HG03060 (cell line): ENCODE data around the gene DIPK1A.

Experiments used
- ATAC-seq: cut with Tn5 transposase; IDR thresholded peaks from one replicate; pipeline ENCODE4 v1.9.1; 2021; ENCODE audit warnings: low read depth, moderate number of reproducible peaks; ENCODE audit not compliant: unreplicated experiment

DIPK1A gene

GRCh38 chr1:92844439-92844838, 116.8 kb downstream of the DIPK1A start:
- no peak for ATAC-seq

GRCh38 chr1:92843429-92844352, 117.6 kb downstream of the DIPK1A start:
- no peak for ATAC-seq

DNA sequence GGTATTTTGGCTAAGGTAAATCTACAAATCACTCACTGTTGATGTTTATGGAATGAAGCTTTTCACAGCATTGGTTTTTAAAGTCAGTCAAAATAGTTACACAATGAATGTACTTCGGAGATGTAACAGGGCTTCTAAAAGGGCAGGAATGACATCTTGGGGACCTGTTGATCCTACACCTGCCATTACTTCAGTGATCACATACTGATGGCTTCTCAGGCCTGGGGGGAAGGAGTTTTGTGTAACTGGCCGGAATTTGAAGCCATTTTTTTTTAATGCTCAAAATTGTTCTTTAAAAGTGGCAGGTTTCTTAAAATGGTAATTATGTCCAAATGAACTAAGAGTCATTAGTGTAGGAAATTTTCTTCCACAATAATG, 118.2 kb downstream of the DIPK1A start:
- no peak for ATAC-seq

GRCh38 chr1:92842082-92843045, 118.9 kb downstream of the DIPK1A start:
- no peak for ATAC-seq

DNA sequence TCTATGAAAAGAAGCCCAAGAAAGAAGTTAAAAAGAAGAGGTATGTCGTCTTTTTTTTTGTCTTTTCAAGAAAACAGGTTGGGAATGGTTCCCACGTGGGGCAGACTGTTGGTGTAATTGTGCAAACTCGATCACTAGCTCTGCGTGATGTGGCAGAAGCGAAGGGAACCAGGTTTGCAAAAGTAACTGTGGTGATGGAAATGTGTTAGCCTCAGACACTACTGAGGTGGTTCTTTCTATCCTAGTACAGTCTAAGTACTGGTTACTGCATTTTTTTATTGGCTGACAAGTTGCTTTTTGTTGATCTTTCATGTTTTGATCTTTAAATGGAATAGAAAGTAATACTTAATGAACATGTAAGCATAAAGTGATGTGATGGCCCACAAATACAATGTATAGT, 120.7 kb downstream of the DIPK1A start:
- no peak for ATAC-seq

DNA sequence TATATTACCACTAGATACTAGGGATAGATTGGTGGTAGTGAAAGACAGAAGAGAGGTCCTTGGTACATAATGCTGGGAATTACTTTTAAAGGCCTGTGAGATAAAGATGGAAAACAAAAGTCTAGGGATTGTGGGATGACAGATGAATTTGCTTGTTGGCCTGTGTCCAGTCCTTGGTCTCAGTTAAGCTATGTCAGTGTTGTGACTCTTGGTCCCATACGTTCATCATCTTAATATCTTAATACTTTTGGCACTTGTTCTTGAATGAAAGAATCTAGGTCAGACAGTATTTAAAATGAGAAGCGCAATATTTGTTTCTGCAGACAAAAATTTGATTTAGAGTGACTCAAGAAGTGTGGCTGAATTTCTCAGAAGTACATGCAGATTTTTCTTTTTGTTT, 121.8 kb downstream of the DIPK1A start:
- no peak for ATAC-seq

DNA sequence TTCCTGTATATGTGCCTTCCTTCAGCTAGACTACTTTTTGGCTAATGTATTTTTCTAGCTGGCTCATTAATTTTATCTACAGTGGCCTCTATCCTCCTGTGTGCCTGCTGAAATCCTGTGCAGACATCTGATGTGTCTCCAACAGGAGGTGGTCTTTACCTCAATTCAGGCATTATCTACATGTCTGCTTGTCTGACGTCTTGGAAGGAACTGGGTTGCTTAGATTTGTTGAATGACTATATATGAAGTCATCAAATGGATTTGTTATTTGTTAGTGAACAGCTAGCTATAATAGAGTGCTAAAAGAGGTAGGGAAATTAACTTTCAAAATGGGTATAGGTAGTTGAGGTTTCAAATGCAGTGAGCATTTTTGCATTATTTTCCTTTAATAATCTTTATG, 122.7 kb downstream of the DIPK1A start:
- ATAC-seq: no peak

- ATAC-seq: no peak
Observed at GRCh38 chr1:92837062-92837461, 124.2 kb downstream of the DIPK1A start.

DNA sequence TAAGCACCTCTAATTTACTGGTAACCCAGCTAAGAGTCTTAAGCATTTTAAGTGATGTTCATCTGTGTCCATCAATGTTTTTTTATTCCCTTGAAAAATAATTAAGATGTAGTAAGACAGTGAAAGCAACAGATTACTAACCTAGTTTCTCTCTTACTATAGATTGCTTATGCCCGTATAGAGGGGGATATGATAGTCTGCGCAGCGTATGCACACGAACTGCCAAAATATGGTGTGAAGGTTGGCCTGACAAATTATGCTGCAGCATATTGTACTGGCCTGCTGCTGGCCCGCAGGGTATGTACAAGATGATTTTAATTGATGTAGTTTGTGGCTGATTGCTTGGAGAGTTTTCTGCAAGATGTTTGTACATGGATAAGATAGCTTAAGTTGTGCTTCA, 126.6 kb downstream of the DIPK1A start:
- no peak for ATAC-seq

- no peak for ATAC-seq
Observed at GRCh38 chr1:92833840-92834239, 127.4 kb downstream of the DIPK1A start.

DNA sequence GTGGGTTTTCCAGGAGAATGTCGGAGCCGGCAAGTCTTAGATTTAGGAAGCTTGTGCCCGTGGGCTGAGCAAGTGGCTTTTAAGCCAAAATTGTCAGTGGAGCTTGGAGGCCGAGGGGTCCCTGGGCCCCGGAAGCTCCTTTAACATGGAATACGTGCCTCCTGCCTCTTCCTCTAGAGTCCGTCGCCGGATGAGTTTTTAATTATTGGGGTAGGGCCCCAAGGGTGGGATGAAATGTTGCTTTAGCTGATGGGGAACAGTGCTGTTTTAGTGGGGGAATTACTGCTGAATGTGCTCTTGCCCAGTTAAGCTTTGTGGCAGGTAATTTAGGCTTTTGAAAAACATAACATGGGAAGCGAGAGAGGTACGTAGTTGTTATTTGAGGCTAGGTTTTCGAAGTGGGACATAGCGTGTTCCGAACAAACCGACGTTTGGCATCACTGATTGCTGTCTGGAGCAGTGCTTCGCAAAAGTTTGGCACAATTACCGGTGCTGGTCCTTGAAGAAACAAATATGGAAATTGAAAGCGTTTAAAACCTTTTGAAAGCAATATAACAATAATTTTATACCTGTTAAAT, 128.6 kb downstream of the DIPK1A start:
- ATAC-seq: no peak

DNA sequence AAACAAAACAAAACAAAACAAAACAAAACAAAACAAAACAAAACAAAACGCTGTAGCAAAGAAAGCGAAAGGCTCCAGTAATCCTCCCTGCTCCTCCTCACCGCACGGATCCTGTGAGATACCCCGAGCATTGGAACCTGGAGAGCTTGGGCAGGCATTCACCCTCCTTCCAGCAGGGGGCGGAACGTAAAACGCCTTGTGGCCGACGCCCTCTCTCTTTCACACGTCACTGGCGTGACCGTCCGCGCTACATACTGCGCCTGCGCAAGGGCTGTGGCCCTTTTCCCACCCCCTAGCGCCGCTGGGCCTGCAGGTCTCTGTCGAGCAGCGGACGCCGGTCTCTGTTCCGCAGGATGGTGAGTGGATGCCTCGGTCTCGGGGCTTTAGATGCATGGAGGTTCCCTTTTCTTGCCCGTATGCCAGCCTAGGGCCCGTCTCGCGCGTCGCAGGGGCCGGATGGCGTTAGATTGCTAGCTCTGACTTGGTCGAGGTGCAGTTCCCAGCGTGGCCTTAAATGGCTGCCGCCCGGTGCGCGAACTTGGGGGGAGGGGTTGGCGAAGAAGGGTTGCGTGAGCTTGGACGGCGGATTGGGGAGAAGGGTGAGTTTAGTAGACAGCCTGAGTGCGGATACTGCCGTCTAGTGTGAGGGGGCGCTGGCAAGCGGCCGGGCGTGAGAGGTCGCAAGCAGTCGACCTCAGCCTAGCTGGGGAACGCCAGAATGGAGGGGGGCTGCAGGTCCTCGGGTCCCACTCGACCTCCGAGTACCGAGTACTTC, 129.3 kb downstream of the DIPK1A start, which contains the start of gene RPL5:
Gene RPL5 (plus strand): TSS at position 279 of the 775 bp plus-strand sequence. CDS start 75 bp downstream, at position 354.
- ATAC-seq: peak; percentile 94

GRCh38 chr1:92831368-92831761, 129.9 kb downstream of the DIPK1A start:
- ATAC-seq: no peak

GRCh38 chr1:92826792-92827191, 134.5 kb downstream of the DIPK1A start:
- ATAC-seq: no peak

DNA sequence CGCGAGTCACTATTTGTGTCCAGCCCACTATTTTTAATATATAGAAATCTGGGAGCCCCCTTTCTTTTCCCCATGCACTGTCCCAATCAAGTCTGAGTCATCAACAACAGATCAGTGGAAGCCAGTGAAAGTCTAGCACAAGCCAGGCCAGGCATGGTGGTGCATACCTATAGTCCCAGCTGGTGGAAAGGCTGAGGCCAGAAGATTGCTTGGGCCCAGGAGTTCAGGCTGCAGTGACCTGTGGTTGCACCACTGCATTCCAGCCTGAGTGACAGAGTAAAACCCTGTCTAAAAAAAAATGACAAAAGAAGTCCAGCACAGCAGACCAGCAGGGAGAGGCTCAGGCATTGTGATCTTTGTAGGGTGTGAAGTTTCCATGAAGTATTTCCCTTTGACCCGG, 138.4 kb downstream of the DIPK1A start:
- ATAC-seq: no peak

GRCh38 chr1:92820551-92820950, 140.7 kb downstream of the DIPK1A start:
- no peak for ATAC-seq

GRCh38 chr1:92820024-92820423, 141.2 kb downstream of the DIPK1A start:
- no peak for ATAC-seq

- ATAC-seq: no peak
Observed at GRCh38 chr1:92817986-92818764, 143.1 kb downstream of the DIPK1A start.

DNA sequence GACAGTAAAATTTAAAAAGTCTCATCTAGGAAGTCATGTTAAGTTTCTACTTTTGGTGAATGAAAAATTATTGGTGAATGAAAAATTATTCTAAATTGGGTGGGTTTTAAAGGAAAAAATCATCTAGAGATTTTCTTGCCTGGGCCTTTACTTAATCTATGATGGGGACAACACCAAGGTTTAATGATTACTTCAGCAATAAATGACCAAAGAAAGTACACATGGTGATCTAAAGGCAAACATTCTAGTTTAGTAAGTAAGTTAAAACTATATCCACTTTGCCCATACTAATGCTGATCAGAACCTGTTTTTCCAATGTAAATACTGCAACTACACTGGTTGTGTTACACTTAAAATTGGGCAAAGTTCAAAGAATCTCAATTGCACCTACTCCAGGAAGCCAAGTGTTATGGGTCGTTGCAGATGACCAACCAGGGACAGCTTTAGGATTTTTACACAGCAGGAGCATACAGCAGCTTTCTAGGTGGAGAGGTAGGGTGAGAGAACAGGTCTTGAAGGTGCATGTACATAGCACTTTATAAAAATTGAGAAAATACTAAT, 144.0 kb downstream of the DIPK1A start:
- ATAC-seq: no peak
